ENCODE data around the gene VWF.

VWF gene

GRCh38 chr12:6076776-6077691 is 47.4 kb downstream of the VWF start:
- no peak for DNase-seq (ENCODE audit: low spot score)

- no peak for DNase-seq (ENCODE audit: low spot score)
These were observed 48.1 kb downstream of the VWF start for GRCh38 chr12:6076346-6076745.

- peak; percentile 88 for DNase-seq (ENCODE audit: low spot score)
These were observed 49.4 kb downstream of the VWF start for GRCh38 chr12:6074979-6075585.

- DNase-seq (ENCODE audit: low spot score), result peak; percentile 44
These were observed 50.0 kb downstream of the VWF start for GRCh38 chr12:6074427-6074826.

GRCh38 chr12:6073426-6073825 is 51.0 kb downstream of the VWF start:
- DNase-seq (ENCODE audit: low spot score), result no peak

GRCh38 chr12:6072302-6072752 is 52.1 kb downstream of the VWF start:
- peak; percentile 84 for DNase-seq (ENCODE audit: low spot score)

- DNase-seq (ENCODE audit: low spot score), result no peak
These were observed 52.9 kb downstream of the VWF start for GRCh38 chr12:6071589-6071988.

- no peak for DNase-seq (ENCODE audit: low spot score)
These were observed 53.8 kb downstream of the VWF start for GRCh38 chr12:6070472-6071257.

GRCh38 chr12:6069437-6070093 is 54.9 kb downstream of the VWF start:
- DNase-seq (ENCODE audit: low spot score), result no peak

GRCh38 chr12:6068227-6068626 is 56.2 kb downstream of the VWF start:
- no peak for DNase-seq (ENCODE audit: low spot score)

GRCh38 chr12:6067152-6067916 is 57.1 kb downstream of the VWF start:
- DNase-seq (ENCODE audit: low spot score), result peak; percentile 57

- no peak for DNase-seq (ENCODE audit: low spot score)
These were observed 57.8 kb downstream of the VWF start for GRCh38 chr12:6066651-6067050.

- no peak for DNase-seq (ENCODE audit: low spot score)
These were observed 58.6 kb downstream of the VWF start for GRCh38 chr12:6065863-6066199.

GRCh38 chr12:6065131-6065862 is 59.2 kb downstream of the VWF start:
- no peak for DNase-seq (ENCODE audit: low spot score)

GRCh38 chr12:6062757-6063735 is 61.4 kb downstream of the VWF start:
- DNase-seq (ENCODE audit: low spot score), result peak; percentile 64

- DNase-seq (ENCODE audit: low spot score), result no peak
These were observed 62.1 kb downstream of the VWF start for GRCh38 chr12:6062395-6062756.

GRCh38 chr12:6061660-6062059 is 62.8 kb downstream of the VWF start:
- DNase-seq (ENCODE audit: low spot score), result no peak

GRCh38 chr12:6059860-6060565 is 64.5 kb downstream of the VWF start:
- DNase-seq (ENCODE audit: low spot score), result no peak

- DNase-seq (ENCODE audit: low spot score), result no peak
These were observed 65.2 kb downstream of the VWF start for GRCh38 chr12:6059221-6059620.

Measured in kidney capillary endothelial cell (primary cell).